ENCODE data around the gene SLC6A8.
"Not testable (repeated sequence)": the region's sequence is repeated elsewhere in the genome, so short reads cannot be mapped to it uniquely, and the experiment has no call there.

SLC6A8 gene

GRCh38 chrX:153733651-153734240, 46.0 kb downstream of the SLC6A8 start:
- no peak for DNase-seq

DNA sequence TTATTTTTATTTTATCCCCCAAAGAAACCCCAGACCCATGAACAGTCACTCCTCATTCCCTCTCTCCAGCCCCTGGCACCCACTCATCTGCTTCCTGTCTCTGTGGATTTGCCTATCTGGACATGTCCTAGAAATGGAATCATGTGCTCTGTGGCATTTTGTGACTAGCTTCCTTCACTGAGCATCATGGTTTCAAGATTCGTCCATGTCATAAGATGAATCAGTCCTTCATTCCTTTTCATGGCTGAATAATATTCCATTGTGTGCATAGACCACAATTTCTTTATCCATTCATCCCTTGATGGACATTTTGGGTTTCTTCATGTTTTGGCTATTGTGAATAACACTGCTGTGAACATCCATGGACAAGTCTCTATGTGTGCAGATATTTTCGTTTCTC, 47.1 kb downstream of the SLC6A8 start:
- no peak for DNase-seq

GRCh38 chrX:153735274-153735673, 47.5 kb downstream of the SLC6A8 start:
- no peak for DNase-seq

GRCh38 chrX:153736071-153736820, 48.5 kb downstream of the SLC6A8 start:
- no peak for DNase-seq

DNA sequence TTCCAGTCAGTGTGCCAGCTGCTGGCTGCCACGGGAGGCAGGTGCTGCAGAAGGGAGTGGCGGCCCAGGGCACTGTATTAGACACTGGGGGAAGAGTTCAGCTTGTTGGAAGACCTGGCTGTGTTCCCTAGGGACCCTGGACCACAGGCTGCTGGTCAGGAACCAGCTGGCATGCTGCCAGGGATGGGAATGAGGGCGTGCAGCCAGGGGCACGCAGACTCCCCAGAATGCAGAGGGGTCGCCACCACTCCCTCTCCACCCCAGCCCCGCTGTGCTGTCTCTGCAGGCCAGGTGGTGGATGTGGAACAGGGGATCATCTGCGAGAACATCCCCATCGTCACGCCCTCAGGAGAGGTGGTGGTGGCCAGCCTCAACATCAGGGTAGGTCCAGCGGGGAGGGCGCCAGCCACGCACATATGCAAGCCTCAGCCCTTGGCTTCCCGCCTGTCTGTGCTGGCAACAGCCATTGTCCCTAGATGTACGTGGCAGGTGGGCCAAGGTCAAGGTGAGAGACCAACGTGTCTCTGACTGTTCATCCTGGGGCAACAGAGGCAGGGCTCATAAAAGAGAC, 49.2 kb downstream of the SLC6A8 start:
- DNase-seq, result no peak

DNA sequence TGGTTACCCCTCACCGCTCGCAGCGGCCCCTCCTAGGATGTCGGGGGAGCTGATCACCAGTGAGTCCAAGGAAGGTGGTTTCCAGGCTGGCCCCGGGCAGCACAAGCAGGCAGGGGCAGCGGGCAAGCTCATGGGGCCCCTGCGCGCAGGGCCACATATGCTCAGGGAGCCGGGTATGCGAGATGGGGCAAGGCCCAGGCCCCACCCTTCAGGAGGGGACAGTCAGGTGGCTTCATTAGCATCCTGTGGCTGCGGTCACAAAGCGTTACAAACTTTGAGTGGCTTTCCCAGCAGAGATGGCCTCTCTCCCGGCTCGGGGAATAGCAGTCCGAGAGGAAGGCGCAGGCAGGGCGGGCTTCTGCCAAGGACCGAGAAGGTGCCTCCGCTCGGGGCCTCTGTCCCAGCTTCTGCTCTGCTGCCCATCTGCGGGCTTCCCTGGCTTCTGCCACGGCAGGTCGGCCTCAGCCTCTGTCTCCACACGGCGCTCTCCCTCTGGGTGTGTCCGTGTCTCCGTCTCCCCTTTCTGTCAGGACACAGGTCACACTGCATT, 50.4 kb downstream of the SLC6A8 start:
- no peak for DNase-seq

DNA sequence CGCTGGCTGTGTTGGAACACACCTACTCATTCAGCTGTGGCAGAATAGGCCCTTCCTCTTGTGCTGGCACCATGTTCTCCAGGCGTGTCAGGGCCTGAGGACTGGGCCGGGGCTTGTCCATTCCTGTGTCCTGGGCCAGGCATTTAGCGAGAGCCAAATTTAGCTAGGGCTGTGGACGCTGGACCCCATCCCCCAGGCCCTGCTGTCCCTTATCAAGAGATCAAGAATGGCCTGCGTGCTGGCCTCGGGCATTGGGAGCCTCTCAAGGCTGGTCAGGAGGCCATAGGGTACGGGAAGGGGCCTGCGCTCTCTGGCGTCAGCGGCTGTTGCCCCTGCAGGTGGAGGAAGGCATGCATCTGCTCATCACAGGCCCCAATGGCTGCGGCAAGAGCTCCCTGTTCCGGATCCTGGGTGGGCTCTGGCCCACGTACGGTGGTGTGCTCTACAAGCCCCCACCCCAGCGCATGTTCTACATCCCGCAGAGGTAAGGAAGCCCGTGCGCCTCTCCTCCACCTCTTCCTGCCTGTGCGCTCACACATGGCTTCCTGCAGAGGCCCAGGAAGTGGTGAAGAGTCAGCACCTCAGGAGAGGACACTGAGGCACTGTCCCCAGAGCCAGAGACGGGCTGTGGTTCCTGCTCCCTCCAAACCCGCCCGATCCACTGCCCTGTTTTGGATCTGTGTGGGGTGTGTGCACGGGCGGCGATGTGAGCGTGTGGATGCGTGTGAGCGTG, 52.2 kb downstream of the SLC6A8 start:
- DNase-seq, result no peak

DNA sequence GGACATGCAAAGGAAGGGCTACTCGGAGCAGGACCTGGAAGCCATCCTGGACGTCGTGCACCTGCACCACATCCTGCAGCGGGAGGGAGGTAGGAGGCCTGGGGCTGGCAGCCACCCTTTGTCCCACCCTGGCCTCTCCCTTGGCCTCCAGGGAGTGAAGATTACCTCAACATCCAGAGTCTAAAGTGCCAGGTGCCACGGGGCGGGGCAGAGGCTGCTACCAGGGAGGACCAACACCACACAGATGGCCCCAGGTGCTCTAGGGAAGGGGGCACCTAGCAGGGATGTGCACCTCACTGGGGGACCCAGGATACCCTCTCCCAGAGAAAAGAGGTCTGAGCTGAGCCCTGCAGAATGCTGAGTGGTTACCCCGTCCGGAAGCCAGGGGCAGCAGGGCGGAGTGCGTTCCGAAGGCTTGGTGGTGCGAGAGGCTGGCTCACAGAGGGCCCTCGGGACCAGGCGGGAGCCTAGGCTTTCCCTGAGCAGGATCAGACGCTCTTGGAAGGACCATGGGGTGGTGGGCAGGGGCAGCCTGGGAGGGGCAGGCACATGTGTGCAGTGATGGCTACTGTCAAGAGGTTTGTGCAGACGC, 53.0 kb downstream of the SLC6A8 start:
- DNase-seq, result no peak

DNA sequence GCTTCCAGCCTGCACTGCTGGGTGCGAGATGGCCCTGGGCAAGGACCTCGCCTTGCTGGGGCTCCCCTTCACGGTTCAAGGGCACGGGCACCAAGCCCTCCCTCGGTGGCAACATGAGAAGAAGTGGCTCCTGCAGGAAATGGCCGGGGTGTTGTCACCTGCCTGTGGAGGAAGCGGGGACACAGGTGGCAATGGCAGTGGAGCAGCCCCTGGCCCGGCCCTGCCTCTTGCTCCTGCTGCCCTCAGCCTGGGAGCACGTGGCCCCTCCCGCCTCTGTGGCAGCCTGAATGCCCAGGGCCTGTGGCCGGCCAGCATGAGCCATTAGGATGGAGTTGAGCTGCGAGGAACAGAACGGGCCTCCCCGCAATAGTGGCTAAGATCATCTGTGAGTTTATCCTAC, 53.7 kb downstream of the SLC6A8 start:
- no peak for DNase-seq

DNA sequence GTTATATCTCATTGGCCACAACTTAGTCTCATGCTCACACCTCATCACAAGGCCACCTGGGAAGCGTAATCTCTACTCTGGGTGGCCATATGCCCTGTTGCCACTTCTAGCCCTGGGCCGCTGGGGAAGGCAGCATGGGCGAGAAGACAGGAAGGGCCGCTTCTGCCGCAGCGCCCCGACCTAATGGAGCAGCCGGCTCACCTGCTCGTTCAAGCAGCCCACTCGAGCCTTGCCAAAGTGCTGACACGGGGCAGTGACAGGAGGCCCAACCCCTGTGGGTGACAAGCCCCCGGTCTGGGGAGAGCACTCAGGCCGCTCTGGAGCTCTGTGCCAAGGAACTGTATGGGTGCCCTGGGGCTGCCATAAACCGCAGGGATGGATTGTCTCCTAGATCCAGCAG, 54.4 kb downstream of the SLC6A8 start:
- not testable (repeated sequence) for DNase-seq

- DNase-seq, result not testable (repeated sequence)
Measured at GRCh38 chrX:153742796-153743467, 55.2 kb downstream of the SLC6A8 start.

DNA sequence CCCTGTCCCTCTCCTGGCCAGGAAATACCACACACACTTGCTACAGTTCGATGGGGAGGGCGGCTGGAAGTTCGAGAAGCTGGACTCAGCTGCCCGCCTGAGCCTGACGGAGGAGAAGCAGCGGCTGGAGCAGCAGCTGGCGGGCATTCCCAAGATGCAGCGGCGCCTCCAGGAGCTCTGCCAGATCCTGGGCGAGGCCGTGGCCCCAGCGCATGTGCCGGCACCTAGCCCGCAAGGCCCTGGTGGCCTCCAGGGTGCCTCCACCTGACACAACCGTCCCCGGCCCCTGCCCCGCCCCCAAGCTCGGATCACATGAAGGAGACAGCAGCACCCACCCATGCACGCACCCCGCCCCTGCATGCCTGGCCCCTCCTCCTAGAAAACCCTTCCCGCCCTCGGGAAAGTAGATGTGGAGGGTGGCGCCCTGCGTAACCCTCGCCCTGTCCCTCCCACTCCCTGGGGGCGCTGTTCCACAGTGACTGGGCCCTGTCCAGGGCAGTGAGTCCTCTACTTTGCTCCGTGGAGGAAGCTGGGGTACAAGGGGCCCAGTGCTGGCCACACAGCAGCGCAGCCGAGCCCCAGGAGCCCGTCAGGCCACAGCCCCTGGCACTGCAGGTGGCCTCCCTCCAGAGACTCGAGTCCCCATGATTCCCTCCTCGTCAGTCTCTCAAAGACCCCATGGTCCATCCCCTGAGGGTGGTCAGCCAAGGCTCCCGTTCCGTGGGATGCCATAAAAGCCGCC, 55.9 kb downstream of the SLC6A8 start:
- not testable (repeated sequence) for DNase-seq

GRCh38 chrX:153744210-153745066, 56.7 kb downstream of the SLC6A8 start:
- no peak for DNase-seq

GRCh38 chrX:153745067-153745433, 57.3 kb downstream of the SLC6A8 start:
- DNase-seq, result not testable (repeated sequence)

All from kidney glomerular epithelial cell (primary cell).